HepG2 (cell line): ENCODE data around the gene C2CD4A. TPM values are rescaled to one million over a fixed set of nuclear protein-coding genes. Genes with fewer than 3 reads are reported as not detected.

Experiments
- ATAC-seq: fragments of 200-7000 bp; cut with Tn5 transposase; 3 replicates; pipeline ENCODE4 v1.9.1; 2020; ENCODE audit warnings: mild to moderate bottlenecking, moderate library complexity
- BruUV-seq: library from RNA; stranded (reverse); fragments of 400-500 nt; replicated peaks from 2 replicates; lab custom pipeline; 2021; lab: Mats Ljungman, UMichigan
- CTCF ChIA-PET: fragments of 300-600 bp; formaldehyde crosslinking; extraction: SDS; loops from one replicate; lab custom pipeline; 2021; ENCODE audit warnings: low total read pairs, inconsistent platforms, low intra/inter-chr PET ratio; lab: Yijun Ruan, JAX
- POLR2A ChIA-PET: fragments of 350-600 bp; sonication (Branson Sonifier 250); formaldehyde crosslinking; loops from one replicate; lab custom pipeline; 2020; ENCODE audit warnings: antibody characterized with exemption, inconsistent platforms; lab: Yijun Ruan, JAX
- DNase-seq: peaks from one replicate; pipeline ENCODE4 v3.0.0-alpha.2; 2015; ENCODE audit warnings: low spot score
- FAIRE-seq: peaks from 3 replicates; lab custom pipeline; 2011; peaks lifted over from hg19 to GRCh38; lab: Jason Lieb, UNC
- H2AFZ ChIP-seq: one replicate; pipeline ENCODE4 v1.6.1; 2011; ENCODE audit warnings: low read length, inconsistent platforms
- H3K27ac ChIP-seq: fragments of 300-600 bp; 3 replicates; pipeline ENCODE4 v1.8.0; 2011; ENCODE audit warnings: mixed run types, mild to moderate bottlenecking, mixed read lengths, low read length, inconsistent platforms; ENCODE audit not compliant: insufficient read depth; ENCODE audit errors: extremely low read length
- H3K27me3 ChIP-seq, 2 experiments: fragments of 200-600 bp in 1 of 2; 2 replicates in 1 of 2; 3 replicates in 1 of 2; pipeline versions ENCODE4 v1.6.0 to v1.8.0; 2011; ENCODE audit warnings: low read length in 2 of 2, mild to moderate bottlenecking in 2 of 2, moderate library complexity in 2 of 2, inconsistent platforms in 1 of 2; ENCODE audit not compliant: insufficient read depth in 2 of 2, control insufficient read depth in 1 of 2
- H3K36me3 ChIP-seq, 2 experiments: fragments of 200-600 bp in 1 of 2; replicated peaks in 1 of 2; 2 replicates in 1 of 2; 3 replicates in 1 of 2; pipeline versions ENCODE4 v1.5.1 to v1.8.0; 2011; ENCODE audit warnings: low read length in 2 of 2, inconsistent platforms in 1 of 2; ENCODE audit not compliant: insufficient read depth in 2 of 2, control insufficient read depth in 1 of 2
- H3K4me1 ChIP-seq: 2 replicates; pipeline ENCODE4 v1.5.1; 2012; ENCODE audit warnings: low read length, inconsistent platforms; ENCODE audit not compliant: insufficient read depth
- H3K4me2 ChIP-seq: 2 replicates; pipeline ENCODE4 v1.6.0; 2011; ENCODE audit warnings: low read depth, low read length, inconsistent platforms
- H3K4me3 ChIP-seq, 3 experiments: fragments of 200-600 bp in 1 of 3; sonication (generic), shearing (Covaris generic) in 1 of 3; replicated peaks in 1 of 3; 2 replicates each; pipeline ENCODE4 v1.5.1; 2011 to 2016; ENCODE audit warnings: low read length in 3 of 3, inconsistent platforms in 2 of 3, low read depth in 2 of 3, mild to moderate bottlenecking in 2 of 3, control low read depth in 1 of 3, mixed read lengths in 1 of 3; ENCODE audit not compliant: insufficient read depth in 1 of 3
- H3K79me2 ChIP-seq: one replicate; pipeline ENCODE4 v1.6.1; 2011; ENCODE audit warnings: low read length, inconsistent platforms; ENCODE audit not compliant: insufficient read depth
- H3K9ac ChIP-seq: 2 replicates; pipeline ENCODE4 v1.6.0; 2011; ENCODE audit warnings: mild to moderate bottlenecking, low read depth, low read length, inconsistent platforms; ENCODE audit not compliant: insufficient read depth
- H3K9me3 ChIP-seq: 2 replicates; pipeline ENCODE4 v1.5.1; 2012; ENCODE audit warnings: mild to moderate bottlenecking, low read length
- H4K20me1 ChIP-seq: 2 replicates; pipeline ENCODE4 v1.6.0; 2011; ENCODE audit warnings: inconsistent platforms, mild to moderate bottlenecking, low read length, moderate library complexity; ENCODE audit not compliant: insufficient read depth
- BHLHE40 ChIP-seq: IDR thresholded peaks from 2 replicates; pipeline ENCODE4 v1.6.1; 2011; ENCODE audit warnings: low read length, improper control_type of control experiment
- CTCF ChIP-seq: sonication (generic); formaldehyde crosslinking; IDR thresholded peaks from 2 replicates; pipeline ENCODE4 v1.5.0; 2020; ENCODE audit warnings: mild to moderate bottlenecking, missing genetic modification reagents, moderate library complexity
- ELF1 ChIP-seq: sonication (generic); formaldehyde crosslinking; IDR thresholded peaks from 2 replicates; pipeline ENCODE4 v1.4.0; 2020; ENCODE audit warnings: missing genetic modification reagents
- ETV5 ChIP-seq: IDR thresholded peaks from 2 replicates; pipeline ENCODE4 v1.6.1; 2018; ENCODE audit warnings: missing biosample characterization, missing genetic modification reagents, inconsistent platforms, borderline replicate concordance
- FOXM1 ChIP-seq: sonication (generic); formaldehyde crosslinking; IDR thresholded peaks from 2 replicates; pipeline ENCODE4 v1.5.0; 2020; ENCODE audit warnings: missing genetic modification reagents
- GPBP1L1 ChIP-seq: sonication (generic); formaldehyde crosslinking; IDR thresholded peaks from 2 replicates; pipeline ENCODE4 v1.5.0; 2020; ENCODE audit warnings: mild to moderate bottlenecking, missing genetic modification reagents
- HNF4A ChIP-seq: sonication (generic); formaldehyde crosslinking; IDR thresholded peaks from 2 replicates; pipeline ENCODE4 v1.4.0; 2020; ENCODE audit warnings: missing genetic modification reagents
- LRRFIP1 ChIP-seq: sonication (generic); formaldehyde crosslinking; conservative IDR thresholded peaks from 2 replicates; pipeline ENCODE4 v1.4.0; 2020; ENCODE audit warnings: missing genetic modification reagents
- RFXANK ChIP-seq: IDR thresholded peaks from 2 replicates; pipeline ENCODE4 v1.6.1; 2016
- SETDB1 ChIP-seq: sonication (generic); formaldehyde crosslinking; IDR thresholded peaks from 2 replicates; pipeline ENCODE4 v1.5.1; 2020; ENCODE audit warnings: missing genetic modification reagents, mild to moderate bottlenecking, borderline replicate concordance
- SIN3A ChIP-seq: IDR thresholded peaks from 2 replicates; pipeline ENCODE4 v1.6.1; 2011; ENCODE audit warnings: low read depth, mild to moderate bottlenecking, control low read depth, low read length, borderline replicate concordance
- TCF12 ChIP-seq, 2 experiments: fragments of 450-650 bp in 1 of 2; sonication (generic) in 1 of 2; formaldehyde crosslinking in 1 of 2; IDR thresholded peaks; 2 replicates each; pipeline versions ENCODE4 v1.6.1 to v1.8.0; 2017 to 2022; ENCODE audit warnings: antibody characterized with exemption in 1 of 2, mild to moderate bottlenecking in 1 of 2, missing genetic modification reagents in 1 of 2, moderate library complexity in 1 of 2
- THAP7 ChIP-seq: sonication (generic); formaldehyde crosslinking; IDR thresholded peaks from 2 replicates; pipeline ENCODE4 v1.8.1; 2023; ENCODE audit warnings: mild to moderate bottlenecking, missing genetic modification reagents
- ZNF232 ChIP-seq: sonication (generic); formaldehyde crosslinking; IDR thresholded peaks from 2 replicates; pipeline ENCODE4 v1.4.0; 2020; ENCODE audit warnings: missing genetic modification reagents, borderline replicate concordance
- ZNF331 ChIP-seq: sonication (generic); formaldehyde crosslinking; IDR thresholded peaks from 2 replicates; pipeline ENCODE4 v1.4.0; 2020; ENCODE audit warnings: missing genetic modification reagents
- ZNF431 ChIP-seq: sonication (generic); formaldehyde crosslinking; IDR thresholded peaks from 2 replicates; pipeline ENCODE4 v1.9.0; 2022; ENCODE audit warnings: missing genetic modification reagents, low read depth, mild to moderate bottlenecking, borderline replicate concordance
- WGBS: methylation state at CpG from one replicate; pipeline ENCODE4 v1.1.6; 2017; ENCODE audit warnings: low lambda C conversion rate; 5-methylcytosine and 5-hydroxymethylcytosine counted together
- in situ Hi-C: cut with HindIII; loops from 2 replicates; pipeline ENCODE4 v1.10.0; 2017; ENCODE audit warnings: low pct_unique_long_range_greater_than_20kb; ENCODE audit not compliant: extremely low pct_ligation_motif_present
- intact Hi-C: fragments of 100-400 bp; cut with micrococcal nuclease; formaldehyde crosslinking; loops from one replicate; pipeline ENCODE4 v1.10.0; 2022; ENCODE audit not compliant: unreplicated experiment
- polyA plus RNA-seq, 8 experiments: library from polyadenylated mRNA; depleted of rRNA in 3 of 8; stranded (reverse) in 7 of 8; unstranded in 1 of 8; fragments of >200 nt; fragmentation: Illumina TruSeq in 4 of 8; extraction: Trizol in 4 of 8; gene quantifications; 2 replicates each; pipeline versions ENCODE4 v1.2.1 to v1.2.3, GENCODE V29; 2011 to 2016; ENCODE audit warnings: low read depth in 4 of 8, missing spikeins in 1 of 8, mixed read lengths in 1 of 8; ENCODE audit not compliant: insufficient read depth in 1 of 8
- total RNA-seq, 5 experiments: library from RNA; depleted of rRNA; stranded (reverse); fragments of >200 nt; fragmentation: Illumina TruSeq; extraction: Trizol; gene quantifications; 2 replicates each; pipeline ENCODE4 v1.2.3, GENCODE V29; 2016; ENCODE audit warnings: low read depth in 1 of 5

The C2CD4A gene
- total and polyA plus RNA-seq, 2 of the 13 experiments (the other 11 are each of a cell fraction or from before 2014, with no cell fraction given), result 0.20 TPM; not detected in 1

- Histone ChIP-seq H3K36me3 (no peaks in the 10 kb centered on the region), H3K9me3 (no peaks in the 10 kb centered on the region), H3K79me2 (no peaks in the 10 kb centered on the region), H3K9ac (no peak overlapping the region), H3K27me3 (peaks cover 0 to 11% of the 10 kb centered on the region in 2 experiments; a peak in 1 of 5 replicates), H4K20me1 (no peaks in the 10 kb centered on the region), H3K27ac (no peak overlapping the region), H3K4me3 (no peak overlapping the region), H2AFZ (no peak overlapping the region), H3K4me2 (no peak overlapping the region), H3K4me1 (no peaks in the 10 kb centered on the region; the same call in 1 of the 2 replicates)
- no peak for FAIRE-seq
- TF ChIP-seq ZNF331 (CRISPR knock-in tag) (no peak), BHLHE40 (no peak), LRRFIP1 (no peak), SIN3A (no peak), ZNF431 (no peak), ELF1 (no peak), THAP7 (CRISPR knock-in tag) (no peak), TCF12 (IDR thresholded peaks at IDR 0.05) (no peak), TCF12 (CRISPR knock-in tag; IDR thresholded peaks at IDR 0.05) (no peak), CTCF (no peak), GPBP1L1 (CRISPR knock-in tag) (no peak), SETDB1 (no peak), ETV5 (CRISPR knock-in tag) (no peak), ZNF232 (CRISPR knock-in tag) (no peak), HNF4A (CRISPR knock-in tag) (no peak), FOXM1 (CRISPR knock-in tag) (no peak), RFXANK (CRISPR knock-in tag) (no peak)
- intact Hi-C loops (no loop called here), in situ Hi-C loops (no loop called here)
- BruUV-seq, result no TSS peak
- ChIA-PET CTCF (no interaction called here), POLR2A (no interaction called here)
- WGBS, result 55% methylated on average over 11 of the region's 11 CpGs
- ATAC-seq, result no peak
- DNase-seq, result no peak
Measured at GRCh38 chr15:62105266-62105665, 38.5 kb downstream of the C2CD4A start.
